HCT116 (cell line): ENCODE data around the gene NECTIN3.
A peak's percentile ranks its signal among the peaks of the same experiment; 100 is the strongest.

Experiments
- POLR2AphosphoS5 ChIP-seq: IDR thresholded peaks from 2 replicates; pipeline ENCODE4 v1.6.1; 2011; ENCODE audit warnings: mild to moderate bottlenecking, low read depth, low read length, moderate library complexity
- RAD21 ChIP-seq: IDR thresholded peaks from 2 replicates; pipeline ENCODE4 v1.6.1; 2012; ENCODE audit warnings: low read depth, mild to moderate bottlenecking
- SP1 ChIP-seq: IDR thresholded peaks from 2 replicates; pipeline ENCODE4 v1.6.1; 2012; ENCODE audit warnings: low read depth
- TF ChIP-seq, protein P1 (sequence below), 3 experiments: fragments of 200-600 bp in 1 of 3; sonication (generic) in 1 of 3; IDR thresholded peaks in 2 of 3; conservative IDR thresholded peaks in 1 of 3; 2 replicates each; pipeline ENCODE4 v1.5.1; 2012 to 2017; ENCODE audit warnings: low read depth in 2 of 3, low read length in 2 of 3, antibody characterized with exemption in 1 of 3, borderline replicate concordance in 1 of 3, control low read depth in 1 of 3, mild to moderate bottlenecking in 1 of 3, mixed read lengths in 1 of 3, mixed run types in 1 of 3, moderate library complexity in 1 of 3; ENCODE audit not compliant: insufficient read depth in 1 of 3

- TF ChIP-seq POLR2AphosphoS5 (no peak), SP1 (no peak), RAD21 (peak; percentile 65)
- TF ChIP-seq, protein P1, sequence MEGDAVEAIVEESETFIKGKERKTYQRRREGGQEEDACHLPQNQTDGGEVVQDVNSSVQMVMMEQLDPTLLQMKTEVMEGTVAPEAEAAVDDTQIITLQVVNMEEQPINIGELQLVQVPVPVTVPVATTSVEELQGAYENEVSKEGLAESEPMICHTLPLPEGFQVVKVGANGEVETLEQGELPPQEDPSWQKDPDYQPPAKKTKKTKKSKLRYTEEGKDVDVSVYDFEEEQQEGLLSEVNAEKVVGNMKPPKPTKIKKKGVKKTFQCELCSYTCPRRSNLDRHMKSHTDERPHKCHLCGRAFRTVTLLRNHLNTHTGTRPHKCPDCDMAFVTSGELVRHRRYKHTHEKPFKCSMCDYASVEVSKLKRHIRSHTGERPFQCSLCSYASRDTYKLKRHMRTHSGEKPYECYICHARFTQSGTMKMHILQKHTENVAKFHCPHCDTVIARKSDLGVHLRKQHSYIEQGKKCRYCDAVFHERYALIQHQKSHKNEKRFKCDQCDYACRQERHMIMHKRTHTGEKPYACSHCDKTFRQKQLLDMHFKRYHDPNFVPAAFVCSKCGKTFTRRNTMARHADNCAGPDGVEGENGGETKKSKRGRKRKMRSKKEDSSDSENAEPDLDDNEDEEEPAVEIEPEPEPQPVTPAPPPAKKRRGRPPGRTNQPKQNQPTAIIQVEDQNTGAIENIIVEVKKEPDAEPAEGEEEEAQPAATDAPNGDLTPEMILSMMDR (IDR thresholded peaks at IDR 0.05 in 2 of 3, conservative IDR thresholded peaks at IDR 0.05 in 1 of 3; ENCODE audit: borderline replicate concordance in 1 of 3, insufficient read depth in 1 of 3, low read depth in 2 of 3, low read length in 2 of 3): peak; percentile 23 to 56 (median 48); a peak in 5 of 6 replicates
Measured at GRCh38 chr3:111080413-111080812, 8.8 kb downstream of the NECTIN3 start.
